Chondrocyte (in vitro differentiated cells): ENCODE measurements around the gene NEGR1. TPM values are rescaled to one million over a fixed set of nuclear protein-coding genes. Genes with fewer than 3 reads are reported as not detected.

Experiments
- DNase-seq: peaks from one replicate; pipeline ENCODE4 v3.0.0; 2021; ENCODE audit warnings: mixed read lengths, low spot score
- H3K27ac Mint-ChIP-seq: one replicate; pipeline ENCODE4 v1.8.0; 2021; ENCODE audit warnings: mild to moderate bottlenecking, moderate library complexity, mixed read lengths; ENCODE audit not compliant: unreplicated experiment
- H3K27me3 Mint-ChIP-seq: 2 replicates; pipeline ENCODE4 v1.8.0; 2021; ENCODE audit warnings: low read depth, mixed read lengths
- H3K36me3 Mint-ChIP-seq: 2 replicates; pipeline ENCODE4 v1.8.0; 2021; ENCODE audit warnings: low read depth, mixed read lengths
- H3K4me1 Mint-ChIP-seq: 2 replicates; pipeline ENCODE4 v1.8.0; 2021; ENCODE audit warnings: low read depth, mild to moderate bottlenecking, mixed read lengths
- H3K4me3 Mint-ChIP-seq: one replicate; pipeline ENCODE4 v1.8.0; 2021; ENCODE audit warnings: mild to moderate bottlenecking, moderate library complexity, mixed read lengths; ENCODE audit not compliant: unreplicated experiment
- H3K9me3 Mint-ChIP-seq: 2 replicates; pipeline ENCODE4 v1.8.0; 2021; ENCODE audit warnings: low read depth, mixed read lengths
- CTCF ChIP-seq: fragments of 200-600 bp; sonication (generic); IDR thresholded peaks from 2 replicates; pipeline ENCODE4 v1.5.0; 2021; ENCODE audit warnings: antibody characterized with exemption, mild to moderate bottlenecking, moderate library complexity
- total RNA-seq: library from RNA; stranded (reverse); gene quantifications from 3 replicates; pipeline ENCODE4 v1.2.1, GENCODE V29; 2021

NEGR1 gene
- total RNA-seq, 1 donor from 2014 or later: 7.7 TPM

GRCh38 chr1:71660411-71660810, 621.9 kb downstream of the NEGR1 start:
- no peak for DNase-seq
- Mint-ChIP-seq H3K27ac (no peak overlapping the region), H3K4me1 (peaks cover 6% of the 10 kb centered on the region), H3K9me3 (no peaks in the 10 kb centered on the region), H3K27me3 (no peaks in the 10 kb centered on the region), H3K36me3 (no peaks in the 10 kb centered on the region), H3K4me3 (no peak overlapping the region)
- TF ChIP-seq CTCF: no peak

- no peak overlapping the region for H3K27ac Mint-ChIP-seq
- no peaks in the 10 kb centered on the region for H3K36me3 Mint-ChIP-seq
- no peaks in the 10 kb centered on the region for H3K27me3 Mint-ChIP-seq
- peaks cover 3% of the 10 kb centered on the region for H3K4me1 Mint-ChIP-seq
- H3K4me3 Mint-ChIP-seq: no peak overlapping the region
- no peak for DNase-seq
- no peak for TF ChIP-seq CTCF
- H3K9me3 Mint-ChIP-seq: no peaks in the 10 kb centered on the region
These were observed 624.3 kb downstream of the NEGR1 start for GRCh38 chr1:71657891-71658679.

GRCh38 chr1:71656902-71657301, 625.4 kb downstream of the NEGR1 start:
- no peak overlapping the region for H3K4me3 Mint-ChIP-seq
- H3K27ac Mint-ChIP-seq: no peak overlapping the region

GRCh38 chr1:71655604-71656003, 626.7 kb downstream of the NEGR1 start:
- Mint-ChIP-seq H3K27ac (no peak overlapping the region), H3K4me3 (no peak overlapping the region), H3K36me3 (no peaks in the 10 kb centered on the region), H3K9me3 (no peaks in the 10 kb centered on the region), H3K4me1 (peaks cover 3% of the 10 kb centered on the region), H3K27me3 (no peaks in the 10 kb centered on the region)
- DNase-seq: no peak
- TF ChIP-seq CTCF: no peak

More at GRCh38 chr1:71656902-71657301, 625.4 kb downstream of the NEGR1 start:
- Mint-ChIP-seq H3K9me3 (no peaks in the 10 kb centered on the region), H3K4me1 (peaks cover 3% of the 10 kb centered on the region), H3K36me3 (no peaks in the 10 kb centered on the region), H3K27me3 (no peaks in the 10 kb centered on the region)
- no peak for DNase-seq
- no peak for TF ChIP-seq CTCF

- Mint-ChIP-seq H3K4me1 (no peaks in the 10 kb centered on the region), H3K36me3 (no peaks in the 10 kb centered on the region), H3K27me3 (no peaks in the 10 kb centered on the region), H3K27ac (no peak overlapping the region), H3K4me3 (no peak overlapping the region), H3K9me3 (no peaks in the 10 kb centered on the region)
- DNase-seq: no peak
- TF ChIP-seq CTCF: no peak
These were observed 628.4 kb downstream of the NEGR1 start for GRCh38 chr1:71653952-71654351.
